Measurements from ENCODE around the gene TAOK2. TPM values are rescaled to one million over a fixed set of nuclear protein-coding genes. Genes with fewer than 3 reads are reported as not detected.

Gene TAOK2
- total and polyA plus RNA-seq, 2 donors from 2014 or later: 19.6 to 54.3 TPM

- TF ChIP-seq, protein P1, sequence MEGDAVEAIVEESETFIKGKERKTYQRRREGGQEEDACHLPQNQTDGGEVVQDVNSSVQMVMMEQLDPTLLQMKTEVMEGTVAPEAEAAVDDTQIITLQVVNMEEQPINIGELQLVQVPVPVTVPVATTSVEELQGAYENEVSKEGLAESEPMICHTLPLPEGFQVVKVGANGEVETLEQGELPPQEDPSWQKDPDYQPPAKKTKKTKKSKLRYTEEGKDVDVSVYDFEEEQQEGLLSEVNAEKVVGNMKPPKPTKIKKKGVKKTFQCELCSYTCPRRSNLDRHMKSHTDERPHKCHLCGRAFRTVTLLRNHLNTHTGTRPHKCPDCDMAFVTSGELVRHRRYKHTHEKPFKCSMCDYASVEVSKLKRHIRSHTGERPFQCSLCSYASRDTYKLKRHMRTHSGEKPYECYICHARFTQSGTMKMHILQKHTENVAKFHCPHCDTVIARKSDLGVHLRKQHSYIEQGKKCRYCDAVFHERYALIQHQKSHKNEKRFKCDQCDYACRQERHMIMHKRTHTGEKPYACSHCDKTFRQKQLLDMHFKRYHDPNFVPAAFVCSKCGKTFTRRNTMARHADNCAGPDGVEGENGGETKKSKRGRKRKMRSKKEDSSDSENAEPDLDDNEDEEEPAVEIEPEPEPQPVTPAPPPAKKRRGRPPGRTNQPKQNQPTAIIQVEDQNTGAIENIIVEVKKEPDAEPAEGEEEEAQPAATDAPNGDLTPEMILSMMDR (IDR thresholded peaks at IDR 0.05; ENCODE audit: borderline replicate concordance, extremely low read depth, insufficient read depth): no peak
- Histone ChIP-seq H3K27me3 (ENCODE audit: control insufficient read depth, insufficient read depth, low read length) (no peaks in the 10 kb centered on the region), H3K27ac (ENCODE audit: low read depth in 2 of 2, low read length in 2 of 2) (no peak overlapping the region), H3K4me3 (ENCODE audit: low read length in 3 of 3) (no peak overlapping the region), H3K9me3 (ENCODE audit: control insufficient read depth in 2 of 3, insufficient read depth in 1 of 3, low read length in 3 of 3) (no peaks in the 10 kb centered on the region), H3K36me3 (ENCODE audit: control insufficient read depth in 2 of 3, insufficient read depth in 3 of 3, low read length in 3 of 3) (peaks cover 0 to 24% (median 14%) of the 10 kb centered on the region in 3 donors), H3K4me1 (ENCODE audit: control insufficient read depth in 2 of 3, insufficient read depth in 2 of 3, low read depth in 1 of 3, low read length in 3 of 3) (peaks cover 0 to 16% (median 14%) of the 10 kb centered on the region in 3 donors), H3K9ac (ENCODE audit: low read length in 3 of 3) (no peak overlapping the region)
- intact Hi-C loops (cut with DNase I): no loop called here
- DNase-seq: peak in 3 of 5 donors; percentile 47 to 72 (median 59)
- FAIRE-seq: no peak
Measured at GRCh38 chr16:29992344-29992967, 18.8 kb downstream of the TAOK2 start.

DNA sequence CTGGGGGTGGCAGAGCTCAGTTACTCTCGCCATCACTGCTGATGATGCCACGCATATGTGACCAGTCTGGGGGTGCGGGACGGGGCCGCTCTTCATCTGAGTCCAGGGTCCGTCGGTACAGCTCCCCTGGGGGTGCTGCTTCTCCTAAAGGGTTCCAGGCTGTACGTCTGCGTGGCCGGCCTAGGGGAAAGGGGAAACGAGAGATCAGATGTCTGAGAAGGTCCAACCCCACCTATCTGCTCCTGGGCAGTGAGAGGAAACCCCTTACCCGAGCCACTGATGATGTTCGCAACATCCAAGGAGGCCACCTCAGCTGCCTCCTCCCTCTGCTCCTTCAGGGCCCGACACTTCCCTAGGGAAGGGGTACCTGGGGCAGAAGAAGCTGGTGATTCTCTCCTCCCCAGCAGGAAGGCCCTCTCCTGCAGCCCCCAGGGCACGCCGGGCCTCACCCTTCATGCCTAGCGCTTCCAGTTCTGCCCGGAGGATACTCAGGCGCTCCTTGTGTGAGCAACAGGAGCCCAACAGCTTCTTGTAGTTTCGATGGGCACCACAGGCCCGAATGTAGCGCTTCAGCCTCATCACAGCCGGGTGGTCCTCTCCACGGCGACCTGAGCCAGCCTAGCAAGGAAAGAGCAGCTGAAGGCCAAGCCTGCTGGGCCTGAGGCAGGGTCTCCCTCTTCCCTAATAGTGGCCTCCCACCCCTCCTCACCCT, 19.7 kb downstream of the TAOK2 start:
- intact Hi-C loops (cut with DNase I): no loop called here
- H3K9ac ChIP-seq (ENCODE audit: low read length in 3 of 3): no peak overlapping the region
- H3K27me3 ChIP-seq (ENCODE audit: control insufficient read depth, insufficient read depth, low read length): no peaks in the 10 kb centered on the region
- no peaks in the 10 kb centered on the region for H3K9me3 ChIP-seq (ENCODE audit: control insufficient read depth in 2 of 3, insufficient read depth in 1 of 3, low read length in 3 of 3)
- FAIRE-seq: no peak
- no peak overlapping the region for H3K27ac ChIP-seq (ENCODE audit: low read depth in 2 of 2, low read length in 2 of 2)
- peaks cover 0 to 20% (median 13%) of the 10 kb centered on the region in 3 donors for H3K36me3 ChIP-seq (ENCODE audit: control insufficient read depth in 2 of 3, insufficient read depth in 3 of 3, low read length in 3 of 3)
- peak in 1 of 5 donors; percentile 72 for DNase-seq
- H3K4me3 ChIP-seq (ENCODE audit: low read length in 3 of 3): no peak overlapping the region
- H3K4me1 ChIP-seq (ENCODE audit: control insufficient read depth in 2 of 3, insufficient read depth in 2 of 3, low read depth in 1 of 3, low read length in 3 of 3): peaks cover 0 to 16% (median 14%) of the 10 kb centered on the region in 3 donors
- TF ChIP-seq, protein P1 (IDR thresholded peaks at IDR 0.05; ENCODE audit: borderline replicate concordance, extremely low read depth, insufficient read depth): no peak

- peaks cover 0 to 16% (median 14%) of the 10 kb centered on the region in 3 donors for H3K4me1 ChIP-seq (ENCODE audit: control insufficient read depth in 2 of 3, insufficient read depth in 2 of 3, low read depth in 1 of 3, low read length in 3 of 3)
- H3K27ac ChIP-seq (ENCODE audit: low read depth in 2 of 2, low read length in 2 of 2): no peak overlapping the region
- no peak for DNase-seq
- FAIRE-seq: no peak
- peaks cover 0 to 18% (median 7%) of the 10 kb centered on the region in 3 donors for H3K36me3 ChIP-seq (ENCODE audit: control insufficient read depth in 2 of 3, insufficient read depth in 3 of 3, low read length in 3 of 3)
- no peaks in the 10 kb centered on the region for H3K27me3 ChIP-seq (ENCODE audit: control insufficient read depth, insufficient read depth, low read length)
- intact Hi-C loops (cut with DNase I): no loop called here
- TF ChIP-seq, protein P1 (IDR thresholded peaks at IDR 0.05; ENCODE audit: borderline replicate concordance, extremely low read depth, insufficient read depth): no peak
- H3K4me3 ChIP-seq (ENCODE audit: low read length in 3 of 3): peak overlapping the region in 1 of 3 donors; percentile 99
- H3K9me3 ChIP-seq (ENCODE audit: control insufficient read depth in 2 of 3, insufficient read depth in 1 of 3, low read length in 3 of 3): no peaks in the 10 kb centered on the region
- no peak overlapping the region for H3K9ac ChIP-seq (ENCODE audit: low read length in 3 of 3)
Measured at GRCh38 chr16:29993903-29994599, 20.4 kb downstream of the TAOK2 start.
